ENCODE results near the gene CDC73.

The CDC73 gene

DNA sequence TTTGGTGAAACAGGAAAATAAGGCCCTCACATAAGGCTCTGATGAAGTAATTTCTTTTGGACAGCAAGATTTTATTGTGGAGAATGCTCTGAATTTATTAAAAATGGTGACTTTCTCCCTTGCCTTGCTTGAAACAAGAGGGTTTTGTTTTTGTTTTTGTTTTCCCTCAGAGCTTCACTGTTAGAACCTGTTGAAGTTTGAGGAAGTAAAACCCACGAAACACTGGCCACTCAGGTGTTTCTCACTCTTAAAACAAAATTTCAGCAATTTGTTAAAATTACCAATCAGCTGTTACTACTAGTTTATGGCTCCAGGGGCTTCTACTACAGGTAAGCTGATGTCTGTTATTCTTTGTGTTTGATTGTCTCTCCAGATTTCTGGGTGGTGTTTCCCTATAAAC lies 177.2 kb downstream of the CDC73 start:
- FAIRE-seq: no peak

DNA sequence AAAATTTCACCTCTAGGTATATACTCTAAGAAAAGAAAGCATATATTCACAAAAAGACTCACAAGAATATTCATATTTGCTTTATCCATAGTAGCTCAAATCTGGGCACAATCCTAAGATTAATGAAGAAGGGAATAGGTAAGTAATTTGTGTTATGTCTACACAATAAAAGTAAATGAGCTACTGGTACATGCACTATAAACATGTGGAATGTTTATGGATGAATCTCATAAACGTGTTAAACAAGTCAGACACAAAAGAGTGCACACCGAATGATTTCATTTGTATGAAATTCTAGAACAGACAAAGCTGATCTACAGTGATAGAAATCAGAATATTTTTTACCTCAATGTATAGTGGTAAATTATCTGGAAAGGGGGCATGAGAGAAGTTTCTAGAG lies 179.9 kb downstream of the CDC73 start:
- peak; percentile 7 for FAIRE-seq

DNA sequence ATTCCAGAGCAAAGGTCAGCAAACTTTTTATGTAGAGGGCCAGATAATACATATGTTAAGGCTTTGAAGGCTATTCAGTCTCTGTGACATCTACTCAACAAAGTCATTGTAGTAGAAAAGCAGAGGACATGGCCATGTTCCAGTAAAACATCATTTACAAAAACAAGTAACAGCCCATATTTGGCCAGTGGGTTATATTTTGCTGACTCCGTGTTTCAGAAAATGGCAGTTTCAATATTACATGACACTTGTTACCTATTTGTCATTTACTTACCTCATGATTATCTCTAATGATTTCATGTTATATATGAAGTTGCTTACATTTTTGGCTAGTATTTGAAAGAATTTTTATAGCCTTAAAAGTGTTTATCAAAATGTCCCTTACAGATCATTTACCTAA lies 182.0 kb downstream of the CDC73 start:
- FAIRE-seq: no peak
